Activated T-cell treated with anti-CD3 and anti-CD28 coated beads, Interleukin-2, amount 50 U/mL, for 24 hours (primary cell): ENCODE measurements around the gene COMT.
A peak's percentile ranks its signal among the peaks of the same experiment; 100 is the strongest.

Experiments
- DNase-seq: peaks from one replicate; pipeline ENCODE4 v3.0.0-alpha.2; 2020
- H3K27ac Mint-ChIP-seq: 2 replicates; pipeline ENCODE4 v1.8.0; 2020; ENCODE audit warnings: mild to moderate bottlenecking, mixed read lengths
- H3K27me3 Mint-ChIP-seq: 2 replicates; pipeline ENCODE4 v1.8.0; 2020; ENCODE audit warnings: mixed read lengths
- H3K36me3 Mint-ChIP-seq: 2 replicates; pipeline ENCODE4 v1.8.0; 2020; ENCODE audit warnings: low read depth, mixed read lengths
- H3K4me1 Mint-ChIP-seq: 2 replicates; pipeline ENCODE4 v1.8.0; 2020; ENCODE audit warnings: low read depth, mixed read lengths
- H3K4me3 Mint-ChIP-seq: 2 replicates; pipeline ENCODE4 v1.8.0; 2020; ENCODE audit warnings: mild to moderate bottlenecking, moderate library complexity, mixed read lengths
- H3K9me3 Mint-ChIP-seq: 2 replicates; pipeline ENCODE4 v1.8.0; 2020; ENCODE audit warnings: mixed read lengths

Gene COMT

GRCh38 chr22:19982991-19983578 is 41.5 kb downstream of the COMT start:
- H3K27me3 Mint-ChIP-seq, result no peaks in the 10 kb centered on the region
- no peaks in the 10 kb centered on the region for H3K36me3 Mint-ChIP-seq
- DNase-seq, result no peak
- H3K4me1 Mint-ChIP-seq, result peaks cover 4% of the 10 kb centered on the region
- H3K9me3 Mint-ChIP-seq, result no peaks in the 10 kb centered on the region
- H3K4me3 Mint-ChIP-seq, result no peak overlapping the region
- no peak overlapping the region for H3K27ac Mint-ChIP-seq

- DNase-seq, result no peak
- no peaks in the 10 kb centered on the region for H3K36me3 Mint-ChIP-seq
- no peak overlapping the region for H3K4me3 Mint-ChIP-seq
- no peak overlapping the region for H3K27ac Mint-ChIP-seq
- H3K27me3 Mint-ChIP-seq, result no peaks in the 10 kb centered on the region
- peaks cover 4% of the 10 kb centered on the region for H3K4me1 Mint-ChIP-seq
- no peaks in the 10 kb centered on the region for H3K9me3 Mint-ChIP-seq
Measured at GRCh38 chr22:19983741-19984140, 42.2 kb downstream of the COMT start.

DNA sequence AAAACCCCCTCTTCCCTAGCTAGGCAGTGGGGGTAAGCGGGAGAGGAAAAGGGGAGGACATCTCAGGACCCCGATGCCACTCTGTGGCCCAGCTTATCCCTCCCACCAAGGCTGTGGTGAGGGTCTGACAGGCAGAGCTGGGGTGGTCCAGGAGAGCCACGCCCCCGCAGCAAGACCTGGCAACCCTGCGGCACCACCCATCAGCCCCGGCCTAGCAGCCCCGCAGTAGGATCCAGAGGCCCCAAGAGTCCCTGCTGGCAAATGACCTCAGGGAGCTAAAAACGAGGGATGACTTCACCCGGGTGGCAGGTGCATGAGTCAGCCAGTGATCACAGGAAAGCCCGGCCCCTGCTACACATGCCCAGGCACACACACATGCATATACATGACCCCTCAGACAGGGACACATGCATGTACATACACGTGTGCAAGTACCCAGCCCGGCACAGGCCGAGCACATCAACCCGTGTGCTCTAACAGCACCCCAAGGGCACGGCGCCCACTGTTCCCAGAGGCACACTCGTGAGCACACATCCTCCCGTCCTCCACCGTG is 42.7 kb downstream of the COMT start:
- Mint-ChIP-seq H3K4me3 (no peak overlapping the region), H3K4me1 (peaks cover 4% of the 10 kb centered on the region), H3K9me3 (no peaks in the 10 kb centered on the region), H3K27me3 (no peaks in the 10 kb centered on the region), H3K27ac (no peak overlapping the region), H3K36me3 (no peaks in the 10 kb centered on the region)
- DNase-seq, result no peak

DNA sequence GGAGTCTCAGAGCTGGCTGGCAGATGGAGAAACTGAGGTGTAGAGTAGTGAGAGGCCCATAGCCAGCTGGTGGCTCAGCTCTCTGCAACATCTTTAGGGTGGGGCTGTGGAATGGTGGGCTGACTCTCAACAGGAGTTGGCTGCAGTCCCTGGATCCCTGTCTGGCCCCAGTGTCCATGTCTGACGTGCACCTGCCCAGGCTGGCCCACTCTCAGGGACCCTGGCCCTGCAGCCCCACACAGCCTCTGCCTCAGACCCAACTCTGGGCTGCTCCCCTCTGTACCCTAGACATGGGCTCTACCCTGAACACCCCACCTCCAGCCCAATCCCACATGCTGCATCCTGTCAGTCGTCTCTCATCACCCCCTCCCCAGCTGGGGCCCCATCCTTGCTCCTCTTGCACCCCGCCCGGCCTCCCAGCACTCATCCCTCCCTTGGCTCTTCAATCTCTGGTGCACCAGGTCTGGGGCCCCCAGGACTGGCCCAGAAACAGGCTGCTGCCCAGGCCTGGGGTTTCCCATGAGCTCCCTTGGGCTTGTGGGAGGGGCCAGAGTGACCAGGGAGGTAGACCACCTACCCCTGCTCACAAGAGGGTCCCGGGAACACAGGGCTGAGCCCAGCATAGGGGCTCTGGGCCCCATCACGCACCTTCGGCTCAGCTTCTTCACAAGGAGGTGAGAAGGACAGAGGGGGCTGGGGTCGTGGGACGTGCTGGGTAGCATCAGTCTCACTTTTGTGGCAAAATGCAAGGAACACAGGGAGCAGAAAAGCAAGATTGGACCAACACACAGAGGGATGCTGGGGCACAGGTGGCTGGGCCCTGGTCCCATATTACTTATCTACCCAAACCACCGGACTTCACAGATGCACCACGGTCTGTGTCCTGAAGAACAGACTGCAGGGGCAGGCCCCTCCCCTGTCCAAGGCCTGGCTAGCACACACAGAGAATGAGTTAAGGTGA is 43.6 kb downstream of the COMT start:
- Mint-ChIP-seq H3K27me3 (no peaks in the 10 kb centered on the region), H3K9me3 (no peaks in the 10 kb centered on the region), H3K4me3 (no peak overlapping the region), H3K36me3 (no peaks in the 10 kb centered on the region), H3K4me1 (peaks cover 4% of the 10 kb centered on the region), H3K27ac (no peak overlapping the region)
- no peak for DNase-seq

DNA sequence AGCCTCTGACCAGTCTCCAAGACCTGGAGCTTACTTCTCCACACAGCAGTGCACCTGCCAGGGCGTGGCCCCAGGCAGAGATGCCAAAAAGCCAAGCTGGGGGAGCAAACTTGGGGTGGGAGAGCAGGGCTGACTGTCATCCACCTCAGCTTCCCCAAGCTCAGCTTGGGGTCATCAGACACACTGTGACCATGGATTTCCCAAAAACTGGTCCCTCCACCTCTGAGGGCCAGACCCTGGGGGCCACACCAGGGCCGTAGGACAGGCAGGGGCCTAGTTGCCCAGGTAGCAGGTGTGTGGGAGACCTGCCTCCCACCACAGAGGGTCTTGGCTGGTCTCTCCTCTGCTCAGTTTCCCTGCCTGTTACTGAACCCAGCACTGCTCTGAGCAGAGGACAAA is 44.4 kb downstream of the COMT start:
- peak overlapping the region; percentile 52 for H3K4me3 Mint-ChIP-seq
- H3K9me3 Mint-ChIP-seq, result no peaks in the 10 kb centered on the region
- peaks cover 4% of the 10 kb centered on the region for H3K4me1 Mint-ChIP-seq
- H3K36me3 Mint-ChIP-seq, result no peaks in the 10 kb centered on the region
- no peak for DNase-seq
- no peaks in the 10 kb centered on the region for H3K27me3 Mint-ChIP-seq
- no peak overlapping the region for H3K27ac Mint-ChIP-seq

GRCh38 chr22:19986410-19987341 is 45.1 kb downstream of the COMT start:
- Mint-ChIP-seq H3K27ac (no peak overlapping the region), H3K9me3 (no peaks in the 10 kb centered on the region), H3K36me3 (no peaks in the 10 kb centered on the region), H3K4me3 (peak overlapping the region; percentile 52), H3K27me3 (no peaks in the 10 kb centered on the region), H3K4me1 (peaks cover 4% of the 10 kb centered on the region)
- DNase-seq, result peak; percentile 79

DNA sequence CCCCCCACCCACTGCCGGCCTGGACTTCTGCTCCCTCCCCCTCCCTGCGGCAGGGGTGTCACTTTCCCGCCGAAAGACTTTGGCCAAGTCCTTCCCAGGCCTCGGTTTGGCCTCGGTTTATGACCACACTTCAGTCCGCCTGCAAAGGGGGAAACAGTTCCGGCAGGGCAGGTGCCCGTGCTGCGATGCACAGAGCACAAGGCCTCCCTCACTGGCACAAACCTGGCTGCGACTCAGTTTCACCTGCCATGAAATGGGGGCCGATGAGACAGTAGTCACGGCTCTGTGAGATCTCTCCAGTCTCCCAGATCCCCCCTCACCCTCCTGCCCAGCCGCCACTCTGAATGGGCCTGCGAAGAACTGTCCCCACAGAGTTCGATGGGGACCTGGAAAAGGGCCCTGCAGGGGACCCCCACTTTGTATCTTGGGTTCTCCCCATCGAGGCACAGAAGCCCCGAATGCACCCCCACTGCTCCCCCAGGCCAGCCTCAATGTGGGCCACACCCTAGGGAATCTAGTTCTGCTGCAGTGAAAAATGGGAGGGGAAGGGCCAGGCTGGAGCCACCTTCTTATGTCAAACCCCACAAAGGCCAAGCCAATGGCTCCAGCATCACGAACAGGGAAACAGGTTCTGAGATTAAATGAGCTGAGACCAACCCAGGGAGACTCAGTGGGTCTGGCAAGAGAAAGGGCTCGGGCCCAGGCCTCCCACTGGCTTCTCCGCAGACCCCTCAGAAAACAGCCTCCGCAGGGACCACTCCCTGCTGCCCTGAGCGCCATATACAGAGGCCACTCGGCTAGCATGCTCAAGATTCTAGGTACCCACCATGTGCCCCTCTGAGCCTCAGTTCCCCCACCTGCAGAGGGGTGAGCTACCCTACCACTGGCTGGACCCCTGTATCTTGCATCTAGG is 46.1 kb downstream of the COMT start:
- no peak for DNase-seq
- H3K36me3 Mint-ChIP-seq, result no peaks in the 10 kb centered on the region
- H3K4me1 Mint-ChIP-seq, result peaks cover 4% of the 10 kb centered on the region
- no peak overlapping the region for H3K27ac Mint-ChIP-seq
- no peaks in the 10 kb centered on the region for H3K9me3 Mint-ChIP-seq
- H3K27me3 Mint-ChIP-seq, result no peaks in the 10 kb centered on the region
- peak overlapping the region; percentile 25 for H3K4me3 Mint-ChIP-seq

DNA sequence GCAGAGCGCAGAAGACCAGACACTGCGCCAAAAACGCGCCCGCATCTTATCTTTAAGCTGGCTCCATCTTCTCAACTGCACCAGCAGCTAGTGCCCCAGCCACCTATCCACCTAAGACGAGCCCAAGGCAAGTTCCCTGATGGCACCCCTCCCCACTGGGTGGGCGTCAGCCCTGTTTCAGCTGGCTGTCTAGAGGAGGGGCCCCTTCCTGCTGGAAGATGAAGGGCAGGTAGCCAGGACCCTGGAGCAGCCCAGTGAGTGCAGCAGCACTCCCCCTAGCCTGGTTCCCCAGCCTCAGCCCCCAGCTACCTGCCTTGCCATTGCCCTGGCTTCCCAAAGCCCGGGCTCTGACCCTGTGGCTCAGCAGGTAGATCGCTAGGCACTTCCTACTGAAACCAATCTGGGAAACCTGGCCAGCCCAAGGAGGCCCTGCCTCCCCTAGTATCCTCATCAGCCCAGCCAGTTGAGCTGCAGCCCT is 46.8 kb downstream of the COMT start:
- Mint-ChIP-seq H3K4me3 (no peak overlapping the region), H3K27ac (no peak overlapping the region), H3K9me3 (no peaks in the 10 kb centered on the region), H3K36me3 (no peaks in the 10 kb centered on the region), H3K4me1 (peaks cover 4% of the 10 kb centered on the region), H3K27me3 (no peaks in the 10 kb centered on the region)
- no peak for DNase-seq

- H3K36me3 Mint-ChIP-seq, result no peaks in the 10 kb centered on the region
- H3K9me3 Mint-ChIP-seq, result no peaks in the 10 kb centered on the region
- no peaks in the 10 kb centered on the region for H3K27me3 Mint-ChIP-seq
- H3K4me1 Mint-ChIP-seq, result peaks cover 4% of the 10 kb centered on the region
- no peak overlapping the region for H3K4me3 Mint-ChIP-seq
- H3K27ac Mint-ChIP-seq, result no peak overlapping the region
- no peak for DNase-seq
Measured at GRCh38 chr22:19988965-19989724, 47.6 kb downstream of the COMT start.

GRCh38 chr22:19989725-19990067 is 48.1 kb downstream of the COMT start:
- Mint-ChIP-seq H3K36me3 (no peaks in the 10 kb centered on the region), H3K4me3 (no peak overlapping the region), H3K27me3 (no peaks in the 10 kb centered on the region), H3K4me1 (peaks cover 4% of the 10 kb centered on the region), H3K27ac (no peak overlapping the region), H3K9me3 (no peaks in the 10 kb centered on the region)
- DNase-seq, result no peak

- Mint-ChIP-seq H3K27me3 (no peaks in the 10 kb centered on the region), H3K4me1 (peaks cover 4% of the 10 kb centered on the region), H3K36me3 (no peaks in the 10 kb centered on the region), H3K9me3 (no peaks in the 10 kb centered on the region), H3K4me3 (no peak overlapping the region), H3K27ac (no peak overlapping the region)
- no peak for DNase-seq
Measured at GRCh38 chr22:19990188-19990587, 48.6 kb downstream of the COMT start.

DNA sequence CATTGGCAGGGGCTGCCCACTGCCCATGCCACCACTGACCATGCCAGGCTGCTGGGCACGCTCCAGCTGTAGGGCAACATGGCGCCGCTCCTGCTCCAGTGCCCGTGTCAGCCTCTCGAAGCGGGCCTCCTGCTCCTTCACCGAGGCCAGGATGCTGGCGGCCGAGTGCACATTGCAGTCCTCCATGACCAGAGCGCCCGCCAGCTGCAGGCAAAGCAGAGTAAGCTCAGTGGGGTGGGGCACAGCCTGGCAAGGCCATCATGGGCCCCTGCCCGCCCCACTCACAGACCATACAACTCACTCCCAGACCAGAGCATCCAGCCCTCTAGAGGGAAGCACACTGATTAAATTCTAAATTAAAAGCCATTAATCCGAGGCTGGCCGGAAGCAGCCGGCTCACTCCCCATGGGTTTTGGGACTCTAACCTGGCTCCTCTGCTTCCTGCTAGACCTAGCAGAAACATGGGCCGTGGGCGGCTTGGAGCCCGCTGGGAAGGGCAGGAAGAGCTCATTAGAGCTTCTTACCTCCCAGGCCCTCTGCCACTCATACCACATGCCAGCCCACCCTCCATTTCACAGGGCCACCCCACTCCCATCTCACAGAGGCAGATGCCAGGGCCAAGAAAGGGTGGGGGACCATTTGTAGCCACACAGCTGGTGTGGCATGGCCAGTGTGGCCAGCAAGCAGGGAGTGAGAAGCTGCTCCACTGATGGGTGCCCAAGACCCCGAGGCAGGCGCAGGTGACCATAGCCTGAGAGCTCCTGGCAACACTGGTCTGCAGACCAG is 49.2 kb downstream of the COMT start:
- no peaks in the 10 kb centered on the region for H3K36me3 Mint-ChIP-seq
- no peak overlapping the region for H3K4me3 Mint-ChIP-seq
- H3K27me3 Mint-ChIP-seq, result no peaks in the 10 kb centered on the region
- DNase-seq, result no peak
- peaks cover 4% of the 10 kb centered on the region for H3K4me1 Mint-ChIP-seq
- no peaks in the 10 kb centered on the region for H3K9me3 Mint-ChIP-seq
- H3K27ac Mint-ChIP-seq, result no peak overlapping the region

DNA sequence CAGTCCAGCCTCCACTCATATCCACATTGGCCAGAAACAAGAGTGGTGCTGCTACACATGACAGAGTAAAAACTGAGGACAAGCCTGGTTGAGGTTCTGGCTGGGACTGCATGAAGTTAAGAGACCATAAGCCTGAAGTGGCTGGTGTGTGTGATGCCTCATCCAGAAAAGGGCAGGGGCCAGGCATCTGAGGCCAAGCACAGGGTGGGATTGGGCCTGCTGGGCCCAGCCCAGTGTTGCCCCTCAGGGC is 49.7 kb downstream of the COMT start:
- no peak for DNase-seq
- Mint-ChIP-seq H3K27ac (no peak overlapping the region), H3K4me1 (peaks cover 2% of the 10 kb centered on the region), H3K4me3 (no peak overlapping the region), H3K9me3 (no peaks in the 10 kb centered on the region), H3K36me3 (no peaks in the 10 kb centered on the region), H3K27me3 (no peaks in the 10 kb centered on the region)
